Gastrocnemius medialis (tissue), 4 donors: Measurements from ENCODE around the gene MALRD1.

Source experiments
- CTCF ChIP-seq, 5 experiments: fragments of 450-650 bp in 3 of 5; fragments of 200-600 bp in 2 of 5; sonication (generic) in 2 of 5; IDR thresholded peaks in 4 of 5; conservative IDR thresholded peaks in 1 of 5; 1 replicate in 4 of 5; 2 replicates in 1 of 5; pipeline ENCODE4 v1.5.1; 2016 to 2019; ENCODE audit warnings: antibody characterized with exemption in 5 of 5, mild to moderate bottlenecking in 3 of 5, moderate library complexity in 3 of 5
- POLR2A ChIP-seq, 2 donors: fragments of 450-650 bp; IDR thresholded peaks; one replicate each; pipeline ENCODE4 v1.6.1; 2017; ENCODE audit warnings: antibody characterized with exemption in 2 of 2, mild to moderate bottlenecking in 2 of 2, moderate library complexity in 2 of 2

GRCh38 chr10:19058046-19058445 lies 9.4 kb downstream of the MALRD1 start:
- TF ChIP-seq CTCF (IDR thresholded peaks at IDR 0.05 in 4 of 5, conservative IDR thresholded peaks at IDR 0.05 in 1 of 5): no peak
- no peak for TF ChIP-seq POLR2A (IDR thresholded peaks at IDR 0.05)
